ENCODE results near the gene TTYH2. TPM values are rescaled to one million over a fixed set of nuclear protein-coding genes. Genes with fewer than 3 reads are reported as not detected.

Gene TTYH2
- total RNA-seq, 2 donors from 2014 or later: 2.4 to 3.3 TPM

GRCh38 chr17:74200112-74200511 lies 13.3 kb upstream of the TTYH2 start:
- DNase-seq (ENCODE audit: low spot score) (no peak), ATAC-seq (ENCODE audit: insufficient number of reproducible peaks, low FRiP score, low read depth) (no peak)
- H3K4me3 ChIP-seq: no peak overlapping the region
- no peaks in the 10 kb centered on the region for H3K36me3 ChIP-seq
- TF ChIP-seq CTCF (IDR thresholded peaks at IDR 0.05): no peak
- peaks cover 4% of the 10 kb centered on the region for H3K27me3 ChIP-seq (replicated peaks; ENCODE audit: insufficient read depth)
- no peak overlapping the region for H3K27ac ChIP-seq
- H3K9me3 ChIP-seq: no peaks in the 10 kb centered on the region
- peaks cover 8 to 11% of the 10 kb centered on the region in 2 donors for H3K4me1 ChIP-seq (ENCODE audit: control insufficient read depth in 1 of 2, low read depth in 2 of 2)

- DNase-seq (ENCODE audit: low spot score) (no peak), ATAC-seq (ENCODE audit: insufficient number of reproducible peaks, low FRiP score, low read depth) (no peak)
- Histone ChIP-seq H3K27me3 (replicated peaks; ENCODE audit: insufficient read depth) (peaks cover 4% of the 10 kb centered on the region), H3K36me3 (no peaks in the 10 kb centered on the region), H3K4me3 (no peak overlapping the region), H3K27ac (no peak overlapping the region), H3K9me3 (no peaks in the 10 kb centered on the region), H3K4me1 (ENCODE audit: control insufficient read depth in 1 of 2, low read depth in 2 of 2) (peaks cover 14 to 17% of the 10 kb centered on the region in 2 donors)
- no peak for TF ChIP-seq CTCF (IDR thresholded peaks at IDR 0.05)
Measured at GRCh38 chr17:74201250-74201649, 12.1 kb upstream of the TTYH2 start.

- H3K36me3 ChIP-seq: no peaks in the 10 kb centered on the region
- H3K27me3 ChIP-seq (replicated peaks; ENCODE audit: insufficient read depth): peaks cover 4% of the 10 kb centered on the region
- no peak for ATAC-seq (ENCODE audit: insufficient number of reproducible peaks, low FRiP score, low read depth)
- H3K4me3 ChIP-seq: no peak overlapping the region
- H3K9me3 ChIP-seq: no peaks in the 10 kb centered on the region
- no peak for TF ChIP-seq CTCF (IDR thresholded peaks at IDR 0.05)
- H3K4me1 ChIP-seq (ENCODE audit: control insufficient read depth in 1 of 2, low read depth in 2 of 2): peaks cover 14 to 17% of the 10 kb centered on the region in 2 donors
- H3K27ac ChIP-seq: no peak overlapping the region
- DNase-seq (ENCODE audit: low spot score): no peak
Measured at GRCh38 chr17:74201948-74202347, 11.4 kb upstream of the TTYH2 start.

- peaks cover 14 to 17% of the 10 kb centered on the region in 2 donors for H3K4me1 ChIP-seq (ENCODE audit: control insufficient read depth in 1 of 2, low read depth in 2 of 2)
- no peak for ATAC-seq (ENCODE audit: insufficient number of reproducible peaks, low FRiP score, low read depth)
Measured at GRCh38 chr17:74202938-74203337, 10.4 kb upstream of the TTYH2 start.

More at GRCh38 chr17:74202938-74203337, 10.4 kb upstream of the TTYH2 start:
- Histone ChIP-seq H3K9me3 (no peaks in the 10 kb centered on the region), H3K4me3 (peak overlapping the region; percentile 91), H3K36me3 (peaks cover 5% of the 10 kb centered on the region), H3K27me3 (replicated peaks; ENCODE audit: insufficient read depth) (no peaks in the 10 kb centered on the region), H3K27ac (no peak overlapping the region)
- DNase-seq (ENCODE audit: low spot score): no peak
- TF ChIP-seq CTCF (IDR thresholded peaks at IDR 0.05): no peak
